Fibroblast of gingiva (primary cell): Measurements from ENCODE around the gene NLRP6.
A peak's percentile ranks its signal among the peaks of the same experiment; 100 is the strongest.
"Not testable (repeated sequence)": the region's sequence is repeated elsewhere in the genome, so short reads cannot be mapped to it uniquely, and the experiment has no call there.

Experiments
- DNase-seq: peaks from one replicate; pipeline ENCODE4 v3.0.0-alpha.2; 2011; ENCODE audit warnings: low read depth

NLRP6 gene

GRCh38 chr11:325796-326591, 47.8 kb downstream of the NLRP6 start:
- DNase-seq, result no peak

GRCh38 chr11:326592-326841, 48.3 kb downstream of the NLRP6 start:
- DNase-seq, result no peak

- DNase-seq, result peak; percentile 34
These were observed 48.8 kb downstream of the NLRP6 start for GRCh38 chr11:326842-327580.

GRCh38 chr11:327581-327923, 49.3 kb downstream of the NLRP6 start:
- DNase-seq, result no peak

GRCh38 chr11:328012-328411, 49.8 kb downstream of the NLRP6 start:
- DNase-seq, result no peak

- DNase-seq, result not testable (repeated sequence)
These were observed 50.4 kb downstream of the NLRP6 start for GRCh38 chr11:328516-329100.

GRCh38 chr11:329886-330253, 51.7 kb downstream of the NLRP6 start:
- no peak for DNase-seq

- DNase-seq, result no peak
These were observed 52.1 kb downstream of the NLRP6 start for GRCh38 chr11:330307-330693.

- DNase-seq, result no peak
These were observed 52.6 kb downstream of the NLRP6 start for GRCh38 chr11:330694-331357.

GRCh38 chr11:331358-332060, 53.3 kb downstream of the NLRP6 start:
- DNase-seq, result no peak

GRCh38 chr11:332651-333480, 54.7 kb downstream of the NLRP6 start:
- no peak for DNase-seq

GRCh38 chr11:333616-334263, 55.5 kb downstream of the NLRP6 start:
- DNase-seq, result not testable (repeated sequence)

- no peak for DNase-seq
These were observed 56.2 kb downstream of the NLRP6 start for GRCh38 chr11:334264-334994.
